ENCODE measurements around the gene ANAPC2. TPM values are rescaled to one million over a fixed set of nuclear protein-coding genes. Genes with fewer than 3 reads are reported as not detected.
A peak's percentile ranks its signal among the peaks of the same experiment; 100 is the strongest.

The ANAPC2 gene
- 1 to 10 TPM; 4.2 to 7.0 (median 5.3) TPM for polyA plus RNA-seq

DNA sequence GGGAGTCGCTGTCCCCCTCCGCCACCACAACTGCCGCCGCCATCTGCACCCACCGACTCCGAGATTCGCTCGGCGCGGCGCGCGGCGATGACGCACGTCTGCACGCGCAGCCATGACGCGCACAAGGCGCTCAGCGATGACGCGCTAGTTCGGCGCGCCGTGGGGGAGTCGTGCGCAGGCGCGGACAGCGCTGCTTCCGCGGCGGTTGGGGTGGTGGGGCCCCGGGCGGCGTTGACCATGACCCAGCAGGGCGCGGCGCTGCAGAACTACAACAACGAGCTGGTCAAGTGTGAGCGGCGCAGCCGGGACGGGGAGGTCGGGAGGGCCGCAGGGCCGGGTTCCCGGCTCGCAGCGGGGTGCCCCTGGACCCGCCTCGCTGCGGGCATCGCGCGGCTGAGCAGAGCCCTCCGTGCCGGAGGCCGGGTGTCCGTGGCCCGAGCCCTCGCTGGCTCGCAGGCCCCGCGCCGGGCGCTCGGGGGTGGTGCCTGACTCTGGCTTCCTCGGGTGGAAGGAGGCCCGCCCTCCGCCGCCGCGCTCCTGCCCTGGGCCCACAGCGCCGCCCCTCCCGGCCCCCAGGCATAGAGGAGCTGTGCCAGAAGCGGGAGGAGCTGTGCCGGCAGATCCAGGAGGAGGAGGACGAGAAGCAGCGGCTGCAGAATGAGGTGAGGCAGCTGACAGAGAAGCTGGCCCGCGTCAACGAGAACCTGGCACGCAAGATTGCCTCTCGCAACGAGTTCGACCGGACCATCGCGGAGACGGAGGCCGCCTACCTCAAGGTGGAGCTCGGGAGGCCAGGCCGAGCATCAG is at the start of gene ANAPC2, which contains the start of gene SSNA1:
TSS of gene ANAPC2 (minus strand) at position 71 of the 807 bp plus-strand sequence. CDS start at position 43, 28 bp downstream.
TSS of gene SSNA1 (plus strand) at position 187 of the 807 bp plus-strand sequence. CDS start at position 238, 51 bp downstream.
- H3K4me3 Mint-ChIP-seq: peak within 1 kb of the TSS; percentile 91 to 96 (median 94)
- H3K27me3 Mint-ChIP-seq (ENCODE audit: low read depth in 3 of 3): peaks cover 2 to 14% (median 9%) of the 10 kb centered on the region in 3 donors
- peaks cover 0 to 6% (median 4%) of the 10 kb centered on the region in 3 donors for H3K36me3 Mint-ChIP-seq
- peak within 1 kb of the TSS; percentile 86 to 98 (median 96) for H3K27ac Mint-ChIP-seq
- H3K4me1 Mint-ChIP-seq: peaks cover 38 to 40% of the 10 kb centered on the region in 2 donors
- peak; percentile 94 to 95 (median 95) for DNase-seq
- H3K9me3 Mint-ChIP-seq: no peaks in the 10 kb centered on the region

- H3K4me3 Mint-ChIP-seq: no peak overlapping the region
These were observed 48.6 kb upstream of the ANAPC2 start for GRCh38 chr9:137236936-137237421.

DNA sequence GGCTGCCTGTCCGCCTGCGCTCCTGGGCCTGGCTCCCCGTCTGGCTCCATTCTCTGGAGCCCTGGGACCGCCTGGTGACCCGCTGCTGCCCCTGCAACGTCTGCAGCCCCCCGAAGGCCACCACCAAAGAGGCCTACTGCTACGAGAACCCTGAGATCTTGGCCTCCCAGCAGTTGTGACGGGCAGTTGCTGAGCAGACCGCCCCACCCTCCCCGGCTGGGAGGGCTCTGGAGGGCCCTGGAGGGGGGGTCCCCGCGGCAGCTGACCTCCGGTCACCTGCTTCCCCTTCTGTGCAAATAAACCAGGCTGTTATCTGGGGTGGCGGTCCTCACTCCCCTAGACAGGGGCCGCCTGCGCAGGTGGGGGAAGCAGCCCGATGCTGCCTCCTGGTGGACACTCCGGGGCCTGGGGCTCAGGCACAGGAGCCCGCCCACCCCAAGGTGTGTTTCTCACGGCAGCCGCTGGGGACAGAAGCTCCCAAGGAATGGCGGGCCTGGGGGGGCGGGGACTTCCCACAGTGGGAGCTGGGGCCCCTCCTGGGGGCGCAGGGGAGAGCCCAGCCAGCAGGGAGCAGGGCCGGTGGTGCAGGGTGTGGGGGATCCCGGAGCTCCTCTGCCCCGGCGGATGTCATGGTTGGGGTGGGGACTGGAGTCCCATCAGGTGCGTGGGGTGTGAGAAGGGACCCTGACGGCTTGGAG is 48.0 kb upstream of the ANAPC2 start:
- Mint-ChIP-seq H3K4me1 (peaks cover 11 to 18% of the 10 kb centered on the region in 2 donors), H3K9me3 (no peaks in the 10 kb centered on the region), H3K36me3 (no peaks in the 10 kb centered on the region), H3K4me3 (no peak overlapping the region), H3K27ac (no peak overlapping the region), H3K27me3 (ENCODE audit: low read depth in 3 of 3) (peaks cover 5 to 15% (median 5%) of the 10 kb centered on the region in 3 donors)
- peak; percentile 86 to 87 (median 87) for DNase-seq

More at GRCh38 chr9:137236936-137237421, 48.6 kb upstream of the ANAPC2 start:
- no peak for DNase-seq
- Mint-ChIP-seq H3K27me3 (ENCODE audit: low read depth in 3 of 3) (peaks cover 5 to 13% (median 5%) of the 10 kb centered on the region in 3 donors), H3K9me3 (no peaks in the 10 kb centered on the region), H3K27ac (no peak overlapping the region), H3K36me3 (no peaks in the 10 kb centered on the region), H3K4me1 (peaks cover 12 to 18% of the 10 kb centered on the region in 2 donors)

GRCh38 chr9:137235424-137236237 is 47.3 kb upstream of the ANAPC2 start:
- peaks cover 6 to 15% of the 10 kb centered on the region in 2 donors for H3K4me1 Mint-ChIP-seq
- no peaks in the 10 kb centered on the region for H3K9me3 Mint-ChIP-seq
- no peak overlapping the region for H3K27ac Mint-ChIP-seq
- H3K27me3 Mint-ChIP-seq (ENCODE audit: low read depth in 3 of 3): peaks cover 0 to 9% (median 0%) of the 10 kb centered on the region in 3 donors
- no peak overlapping the region for H3K4me3 Mint-ChIP-seq
- H3K36me3 Mint-ChIP-seq: no peaks in the 10 kb centered on the region
- DNase-seq: no peak

GRCh38 chr9:137234758-137235423 is 46.5 kb upstream of the ANAPC2 start:
- Mint-ChIP-seq H3K36me3 (no peaks in the 10 kb centered on the region), H3K9me3 (no peaks in the 10 kb centered on the region), H3K4me1 (peaks cover 6 to 14% of the 10 kb centered on the region in 2 donors), H3K27me3 (ENCODE audit: low read depth in 3 of 3) (peaks cover 0 to 5% (median 0%) of the 10 kb centered on the region in 3 donors), H3K4me3 (no peak overlapping the region), H3K27ac (no peak overlapping the region)
- no peak for DNase-seq

DNA sequence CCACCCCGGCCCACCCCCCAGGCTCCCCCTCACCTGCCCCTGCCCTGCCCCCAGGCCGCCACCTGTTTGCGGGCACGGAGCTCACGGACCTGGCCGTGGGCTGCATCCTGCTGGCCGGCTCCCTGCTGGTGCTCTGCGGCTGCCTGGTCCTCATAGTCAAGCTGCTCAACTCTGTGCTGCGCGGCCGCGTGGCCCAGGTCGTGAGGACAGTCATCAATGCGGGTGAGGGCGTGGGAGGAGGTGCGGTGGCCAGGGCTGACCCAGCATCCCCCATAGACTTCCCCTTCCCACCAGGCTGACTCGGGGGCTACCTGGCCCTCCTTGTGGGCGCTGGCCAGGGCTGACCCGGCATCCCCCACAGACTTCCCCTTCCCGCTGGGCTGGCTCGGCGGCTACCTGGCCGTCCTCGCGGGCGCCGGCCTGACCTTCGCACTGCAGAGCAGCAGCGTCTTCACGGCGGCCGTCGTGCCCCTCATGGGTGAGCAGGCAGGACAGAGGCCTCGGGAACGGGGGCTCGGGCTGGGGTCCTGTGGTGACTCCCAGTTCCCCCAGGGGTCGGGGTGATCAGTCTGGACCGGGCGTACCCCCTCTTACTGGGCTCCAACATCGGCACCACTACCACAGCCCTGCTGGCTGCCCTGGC is 45.8 kb upstream of the ANAPC2 start:
- H3K9me3 Mint-ChIP-seq: no peaks in the 10 kb centered on the region
- no peaks in the 10 kb centered on the region for H3K36me3 Mint-ChIP-seq
- H3K27me3 Mint-ChIP-seq (ENCODE audit: low read depth in 3 of 3): peaks cover 0 to 2% (median 2%) of the 10 kb centered on the region in 3 donors
- DNase-seq: no peak
- H3K4me1 Mint-ChIP-seq: peaks cover 5 to 9% of the 10 kb centered on the region in 2 donors
- no peak overlapping the region for H3K4me3 Mint-ChIP-seq
- no peak overlapping the region for H3K27ac Mint-ChIP-seq

DNA sequence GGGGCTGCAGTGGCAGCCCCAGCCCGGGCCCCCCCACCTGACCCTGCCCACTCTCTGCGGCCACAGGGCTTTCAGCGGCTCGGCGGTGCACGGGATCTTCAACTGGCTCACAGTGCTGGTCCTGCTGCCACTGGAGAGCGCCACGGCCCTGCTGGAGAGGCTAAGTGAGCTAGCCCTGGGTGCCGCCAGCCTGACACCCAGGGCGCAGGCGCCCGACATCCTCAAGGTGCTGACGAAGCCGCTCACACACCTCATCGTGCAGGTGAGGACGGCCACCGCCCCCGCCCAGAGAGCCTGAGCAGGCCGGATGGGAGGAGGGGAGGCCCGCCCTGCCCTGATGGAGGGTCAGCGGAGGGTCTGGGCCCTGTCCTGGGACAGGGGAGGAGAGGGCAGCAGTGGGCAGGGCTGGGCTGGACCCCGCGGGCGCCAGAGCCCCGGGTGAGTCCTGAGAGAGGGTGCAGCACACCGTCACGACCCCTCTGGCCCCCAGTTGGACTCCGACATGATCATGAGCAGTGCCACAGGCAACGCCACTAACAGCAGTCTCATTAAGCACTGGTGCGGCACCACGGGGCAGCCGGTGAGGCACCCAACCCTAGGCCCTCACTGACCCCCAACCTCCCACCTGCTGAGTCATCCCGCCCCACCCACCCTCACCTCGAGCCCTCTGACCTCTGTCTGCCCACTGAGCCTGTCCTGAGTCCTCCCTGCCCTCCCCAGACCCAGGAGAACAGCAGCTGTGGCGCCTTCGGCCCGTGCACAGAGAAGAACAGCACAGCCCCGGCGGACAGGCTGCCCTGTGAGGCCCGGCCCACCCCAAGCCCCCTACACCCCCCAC is 45.0 kb upstream of the ANAPC2 start:
- H3K4me1 Mint-ChIP-seq: peaks cover 0 to 4% of the 10 kb centered on the region in 2 donors
- H3K4me3 Mint-ChIP-seq: no peak overlapping the region
- DNase-seq: no peak
- H3K27ac Mint-ChIP-seq: no peak overlapping the region
- peaks cover 0 to 2% (median 2%) of the 10 kb centered on the region in 3 donors for H3K27me3 Mint-ChIP-seq (ENCODE audit: low read depth in 3 of 3)
- H3K36me3 Mint-ChIP-seq: no peaks in the 10 kb centered on the region
- no peaks in the 10 kb centered on the region for H3K9me3 Mint-ChIP-seq

DNA sequence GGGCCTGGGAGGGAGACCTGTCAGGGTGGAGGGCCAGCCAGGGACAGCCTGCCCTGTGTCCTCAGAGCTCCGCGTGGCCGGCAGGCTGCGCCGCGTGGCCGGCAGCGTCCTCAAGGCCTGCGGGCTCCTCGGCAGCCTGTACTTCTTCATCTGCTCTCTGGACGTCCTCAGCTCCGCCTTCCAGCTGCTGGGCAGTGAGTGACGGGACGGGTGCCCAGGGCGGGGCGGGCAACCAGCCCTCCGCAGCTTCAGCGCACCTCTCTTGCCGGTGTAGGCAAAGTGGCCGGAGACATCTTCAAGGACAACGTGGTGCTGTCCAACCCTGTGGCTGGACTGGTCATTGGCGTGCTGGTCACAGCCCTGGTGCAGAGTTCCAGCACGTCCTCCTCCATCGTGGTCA is 44.1 kb upstream of the ANAPC2 start:
- Mint-ChIP-seq H3K27me3 (ENCODE audit: low read depth in 3 of 3) (peaks cover 0 to 4% (median 2%) of the 10 kb centered on the region in 3 donors), H3K4me1 (peaks cover 0 to 4% of the 10 kb centered on the region in 2 donors), H3K4me3 (no peak overlapping the region), H3K27ac (no peak overlapping the region), H3K36me3 (no peaks in the 10 kb centered on the region), H3K9me3 (no peaks in the 10 kb centered on the region)
- no peak for DNase-seq

DNA sequence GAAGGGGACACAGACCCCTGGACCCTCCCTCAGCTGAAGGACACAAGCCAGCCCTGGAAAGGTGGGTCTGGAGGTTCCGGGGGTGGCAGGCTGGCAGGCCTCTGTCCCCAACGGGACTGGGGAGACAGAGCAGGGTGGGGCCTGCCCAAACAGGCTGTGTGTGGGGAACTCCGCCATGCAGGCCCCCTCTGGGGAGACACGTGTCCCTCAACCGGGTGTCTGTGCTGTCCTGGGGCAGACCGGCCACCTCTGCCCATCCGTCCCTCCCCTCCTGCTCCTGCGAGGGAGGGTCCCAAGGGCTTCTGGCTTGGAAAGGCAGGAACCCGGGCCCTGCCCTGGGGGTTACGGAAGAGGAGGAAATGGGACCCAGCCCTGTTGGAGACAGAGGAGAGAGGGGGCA is 43.7 kb upstream of the ANAPC2 start:
- Mint-ChIP-seq H3K9me3 (no peaks in the 10 kb centered on the region), H3K4me3 (no peak overlapping the region), H3K27me3 (ENCODE audit: low read depth in 3 of 3) (peaks cover 0 to 5% (median 2%) of the 10 kb centered on the region in 3 donors), H3K4me1 (peaks cover 0 to 2% of the 10 kb centered on the region in 2 donors), H3K36me3 (no peaks in the 10 kb centered on the region), H3K27ac (no peak overlapping the region)
- no peak for DNase-seq

DNA sequence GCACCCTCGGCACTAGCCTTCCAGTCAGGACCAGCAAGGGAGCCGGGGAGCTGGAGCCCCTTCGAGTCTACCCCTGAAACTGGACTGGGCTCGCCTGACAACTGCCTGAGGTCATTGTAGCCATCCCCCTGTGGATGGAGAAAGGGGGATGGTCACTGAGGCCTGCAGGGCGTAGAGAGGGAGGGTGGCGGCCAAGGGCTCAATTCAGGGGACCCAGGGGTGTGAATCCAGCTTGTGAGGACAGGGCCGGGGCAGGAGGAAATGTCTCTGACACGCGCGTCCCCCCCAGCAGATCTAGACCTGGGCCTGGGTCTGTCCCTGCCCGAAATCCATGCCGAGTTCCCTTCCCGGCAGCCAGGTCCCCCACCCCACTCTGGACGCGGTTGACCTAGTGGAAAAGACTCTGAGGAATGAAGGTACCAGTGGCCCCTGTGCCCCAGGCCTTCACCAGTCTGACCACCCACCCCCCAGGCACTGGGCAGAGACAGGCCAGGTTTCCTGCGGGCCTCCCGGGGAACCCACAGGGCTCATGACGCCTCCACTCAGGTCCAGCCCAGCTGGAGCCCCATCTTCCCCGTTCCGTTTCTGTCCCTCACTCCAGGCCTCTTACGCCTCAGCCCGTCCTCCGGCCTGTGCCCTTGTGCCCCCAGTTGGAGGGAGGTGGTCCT is 43.1 kb upstream of the ANAPC2 start:
- no peak overlapping the region for H3K4me3 Mint-ChIP-seq
- peaks cover 0 to 1% of the 10 kb centered on the region in 2 donors for H3K4me1 Mint-ChIP-seq
- DNase-seq: no peak
- H3K27ac Mint-ChIP-seq: no peak overlapping the region
- no peaks in the 10 kb centered on the region for H3K9me3 Mint-ChIP-seq
- H3K27me3 Mint-ChIP-seq (ENCODE audit: low read depth in 3 of 3): peaks cover 0 to 6% (median 2%) of the 10 kb centered on the region in 3 donors
- H3K36me3 Mint-ChIP-seq: no peaks in the 10 kb centered on the region

- H3K27me3 Mint-ChIP-seq (ENCODE audit: low read depth in 3 of 3): peaks cover 0 to 9% (median 2%) of the 10 kb centered on the region in 3 donors
- H3K27ac Mint-ChIP-seq: no peak within 1 kb of the TSS
- H3K4me3 Mint-ChIP-seq: no peak within 1 kb of the TSS
- no peaks in the 10 kb centered on the region for H3K9me3 Mint-ChIP-seq
- H3K4me1 Mint-ChIP-seq: no peaks in the 10 kb centered on the region
- no peak for DNase-seq
- H3K36me3 Mint-ChIP-seq: no peaks in the 10 kb centered on the region
These were observed 42.5 kb upstream of the ANAPC2 start, which contains the start of gene SLC34A3 for GRCh38 chr9:137230705-137231371. Gene SLC34A3, plus strand, starts transcription at chr9:137230901. Its CDS starts 802 bp downstream, at chr9:137231703.
